ENCODE data around the gene KBTBD2. TPM values are rescaled to one million over a fixed set of nuclear protein-coding genes. Genes with fewer than 3 reads are reported as not detected.
"Not testable (repeated sequence)": the region's sequence is repeated elsewhere in the genome, so short reads cannot be mapped to it uniquely, and the experiment has no call there.

KBTBD2 gene
- total RNA-seq, 1 donor from 2014 or later = 25.3 TPM

DNA sequence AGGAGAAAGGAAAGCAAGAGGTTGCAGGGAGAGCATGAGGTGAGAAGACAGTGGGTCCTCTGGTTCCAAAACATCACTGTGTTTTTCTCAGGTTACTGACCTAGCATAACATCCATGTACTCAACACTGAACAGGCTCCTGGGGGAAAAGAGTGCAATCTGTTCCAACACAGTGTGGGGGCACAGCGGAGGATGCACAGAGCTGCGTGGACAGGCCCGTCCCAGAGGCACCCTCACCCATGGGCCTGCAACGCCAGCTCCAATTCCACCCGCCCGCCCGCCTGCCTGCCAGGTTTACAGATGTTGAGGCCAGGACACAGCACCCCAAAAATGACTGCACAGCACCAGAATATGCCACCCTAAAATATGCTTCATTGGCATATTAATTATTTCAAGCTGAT, 38.8 kb upstream of the KBTBD2 start:
- TF ChIP-seq, protein P1, sequence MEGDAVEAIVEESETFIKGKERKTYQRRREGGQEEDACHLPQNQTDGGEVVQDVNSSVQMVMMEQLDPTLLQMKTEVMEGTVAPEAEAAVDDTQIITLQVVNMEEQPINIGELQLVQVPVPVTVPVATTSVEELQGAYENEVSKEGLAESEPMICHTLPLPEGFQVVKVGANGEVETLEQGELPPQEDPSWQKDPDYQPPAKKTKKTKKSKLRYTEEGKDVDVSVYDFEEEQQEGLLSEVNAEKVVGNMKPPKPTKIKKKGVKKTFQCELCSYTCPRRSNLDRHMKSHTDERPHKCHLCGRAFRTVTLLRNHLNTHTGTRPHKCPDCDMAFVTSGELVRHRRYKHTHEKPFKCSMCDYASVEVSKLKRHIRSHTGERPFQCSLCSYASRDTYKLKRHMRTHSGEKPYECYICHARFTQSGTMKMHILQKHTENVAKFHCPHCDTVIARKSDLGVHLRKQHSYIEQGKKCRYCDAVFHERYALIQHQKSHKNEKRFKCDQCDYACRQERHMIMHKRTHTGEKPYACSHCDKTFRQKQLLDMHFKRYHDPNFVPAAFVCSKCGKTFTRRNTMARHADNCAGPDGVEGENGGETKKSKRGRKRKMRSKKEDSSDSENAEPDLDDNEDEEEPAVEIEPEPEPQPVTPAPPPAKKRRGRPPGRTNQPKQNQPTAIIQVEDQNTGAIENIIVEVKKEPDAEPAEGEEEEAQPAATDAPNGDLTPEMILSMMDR (IDR thresholded peaks at IDR 0.05; ENCODE audit: borderline replicate concordance) = no peak
- Histone ChIP-seq H3K36me3 (peaks cover 66% of the 10 kb centered on the region), H3K27me3 (ENCODE audit: low read depth) (no peaks in the 10 kb centered on the region), H3K27ac (replicated peaks) (no peak overlapping the region), H3K4me1 (peaks cover 4% of the 10 kb centered on the region), H3K4me3 (no peak overlapping the region), H3K9me3 (replicated peaks) (no peaks in the 10 kb centered on the region)
- intact Hi-C loops (cut with micrococcal nuclease) = no loop called here
- DNase-seq = no peak

DNA sequence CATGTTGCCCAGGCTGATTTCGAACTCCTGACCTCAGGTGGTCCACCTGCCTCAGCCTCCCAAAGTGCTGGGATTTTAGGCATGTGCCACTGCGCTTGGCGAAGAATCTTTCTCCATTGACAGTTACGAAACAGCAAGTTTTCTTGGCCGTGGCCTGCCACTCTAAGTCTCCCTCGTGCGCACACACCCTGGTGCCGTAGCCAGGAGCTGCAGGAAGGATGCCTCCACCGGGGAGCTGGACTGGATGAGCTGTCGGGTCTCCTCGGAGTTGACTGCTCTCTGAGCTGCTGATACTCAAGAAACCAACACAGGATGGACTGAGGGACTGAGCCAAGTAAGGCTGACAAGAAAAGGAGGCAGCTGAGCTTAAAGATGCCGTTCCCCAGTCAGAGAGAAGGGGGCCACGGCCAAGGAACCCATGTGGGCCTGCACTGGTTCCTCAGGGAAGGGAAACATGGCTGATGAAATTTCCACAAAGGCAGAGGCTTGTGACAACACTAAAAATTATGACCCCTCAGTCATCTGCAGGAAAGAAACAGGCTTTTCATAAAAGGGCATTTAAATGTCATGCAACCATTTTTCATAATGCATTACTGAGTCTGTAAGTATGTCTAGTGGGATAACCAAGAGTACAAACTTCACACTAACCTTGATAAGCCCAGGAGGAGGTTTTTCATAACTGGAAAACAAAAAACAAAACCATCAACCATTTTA, 38.0 kb upstream of the KBTBD2 start:
- no peak for DNase-seq
- intact Hi-C loops (cut with micrococcal nuclease) = no loop called here
- no peaks in the 10 kb centered on the region for H3K9me3 ChIP-seq (replicated peaks)
- H3K4me1 ChIP-seq = peaks cover 4% of the 10 kb centered on the region
- peaks cover 71% of the 10 kb centered on the region for H3K36me3 ChIP-seq
- TF ChIP-seq, protein P1 (IDR thresholded peaks at IDR 0.05; ENCODE audit: borderline replicate concordance) = no peak
- no peak overlapping the region for H3K4me3 ChIP-seq
- no peaks in the 10 kb centered on the region for H3K27me3 ChIP-seq (ENCODE audit: low read depth)
- no peak overlapping the region for H3K27ac ChIP-seq (replicated peaks)

DNA sequence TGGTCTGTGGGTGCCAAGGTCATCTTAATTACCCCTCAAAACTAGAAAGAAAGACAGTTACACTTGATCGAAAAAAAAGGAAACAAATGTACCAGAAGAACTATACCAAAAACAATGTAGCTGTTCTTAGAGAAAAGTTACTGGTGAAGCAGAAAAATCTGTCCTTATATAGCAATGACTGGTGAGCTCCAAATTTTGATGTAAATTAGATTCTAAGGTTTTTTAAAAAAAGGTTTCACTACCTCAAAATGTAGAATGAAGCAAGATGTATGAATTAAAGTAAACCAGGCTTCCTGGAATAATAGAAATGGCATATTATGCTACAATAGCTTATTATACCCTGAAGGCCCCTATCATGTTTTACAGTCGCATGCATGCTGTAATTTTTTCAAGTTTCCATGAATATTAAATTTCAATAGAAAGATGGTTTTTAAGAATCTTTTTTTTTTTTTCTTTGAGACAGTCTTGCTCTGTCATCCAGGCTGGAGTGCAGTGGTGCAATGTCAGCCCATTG, 37.3 kb upstream of the KBTBD2 start:
- intact Hi-C loops (cut with micrococcal nuclease) = no loop called here
- TF ChIP-seq, protein P1 (IDR thresholded peaks at IDR 0.05; ENCODE audit: borderline replicate concordance) = no peak
- peaks cover 4% of the 10 kb centered on the region for H3K4me1 ChIP-seq
- DNase-seq = no peak
- no peak overlapping the region for H3K4me3 ChIP-seq
- no peaks in the 10 kb centered on the region for H3K27me3 ChIP-seq (ENCODE audit: low read depth)
- no peaks in the 10 kb centered on the region for H3K9me3 ChIP-seq (replicated peaks)
- peaks cover 74% of the 10 kb centered on the region for H3K36me3 ChIP-seq
- no peak overlapping the region for H3K27ac ChIP-seq (replicated peaks)

DNA sequence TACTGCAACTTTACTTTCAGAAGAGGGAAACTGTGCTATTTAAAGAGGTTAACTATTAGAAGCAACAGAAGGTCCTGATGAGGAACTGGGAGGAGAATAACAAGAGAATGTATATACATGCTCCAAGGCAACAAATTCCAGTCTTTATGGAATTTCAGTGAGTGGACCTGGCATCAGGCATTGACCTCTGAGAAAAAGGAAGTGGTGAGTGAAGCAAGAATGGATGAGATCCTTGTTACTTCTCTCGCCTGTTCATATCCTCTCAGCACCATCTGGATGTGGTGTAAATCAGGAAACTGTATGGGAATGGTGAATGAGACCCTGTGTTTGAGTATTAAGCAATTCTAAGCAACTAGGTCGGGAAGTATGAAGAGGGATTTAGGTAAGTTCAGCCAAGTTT, 30.3 kb upstream of the KBTBD2 start:
- Histone ChIP-seq H3K4me1 (no peaks in the 10 kb centered on the region), H3K27me3 (ENCODE audit: low read depth) (no peaks in the 10 kb centered on the region), H3K36me3 (peaks cover 62% of the 10 kb centered on the region), H3K27ac (replicated peaks) (no peak overlapping the region), H3K9me3 (replicated peaks) (no peaks in the 10 kb centered on the region), H3K4me3 (no peak overlapping the region)
- intact Hi-C loops (cut with micrococcal nuclease) = no loop called here
- TF ChIP-seq, protein P1 (IDR thresholded peaks at IDR 0.05; ENCODE audit: borderline replicate concordance) = no peak
- DNase-seq = no peak

DNA sequence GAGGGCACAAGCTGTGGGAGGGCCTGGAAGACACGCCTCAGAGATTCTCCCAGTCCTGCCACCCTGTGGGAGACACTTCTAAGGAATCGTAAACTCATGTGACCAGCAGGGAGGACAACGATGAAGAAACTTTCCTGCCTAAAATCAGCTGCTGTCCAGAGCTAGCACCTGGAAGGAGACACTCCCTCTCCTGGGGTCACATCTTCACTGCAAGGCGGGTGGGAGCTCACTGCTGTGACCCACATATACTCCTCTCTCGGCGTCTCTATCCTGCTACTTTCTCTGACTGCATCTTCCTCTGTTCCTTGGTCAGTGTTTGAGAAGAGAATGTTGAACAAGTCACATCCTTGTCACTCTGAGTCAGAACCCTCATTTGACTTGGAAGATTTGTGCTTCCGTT, 25.4 kb upstream of the KBTBD2 start:
- peaks cover 65% of the 10 kb centered on the region for H3K36me3 ChIP-seq
- H3K9me3 ChIP-seq (replicated peaks); intact Hi-C loops (cut with micrococcal nuclease): not testable (repeated sequence)

DNA sequence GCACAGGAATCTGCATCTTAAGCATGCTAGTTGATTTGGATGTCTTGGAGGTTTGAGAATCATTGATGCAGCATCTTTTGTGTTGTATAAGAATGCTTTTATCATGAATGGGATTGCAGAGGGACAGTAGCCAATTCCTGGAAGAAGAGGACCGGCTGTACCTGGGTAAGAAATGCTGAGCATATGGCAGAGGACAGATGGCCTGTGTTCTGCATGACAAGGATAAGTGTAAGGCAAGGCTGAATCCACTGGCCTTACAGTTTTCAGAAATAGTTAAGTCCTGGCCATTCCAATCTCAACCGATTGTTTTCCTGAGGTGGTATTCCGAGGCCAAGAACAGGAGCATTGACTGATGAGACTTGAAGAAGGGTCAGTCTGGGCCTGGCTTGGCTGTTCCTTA, 24.4 kb upstream of the KBTBD2 start:
- Histone ChIP-seq H3K36me3 (peaks cover 63% of the 10 kb centered on the region), H3K9me3 (replicated peaks) (no peaks in the 10 kb centered on the region)
- intact Hi-C loops (cut with micrococcal nuclease) = no loop called here

More for the DNA sequence above, 25.4 kb upstream of the KBTBD2 start:
- H3K27me3 ChIP-seq (ENCODE audit: low read depth); H3K4me3 ChIP-seq; H3K27ac ChIP-seq (replicated peaks); DNase-seq; H3K4me1 ChIP-seq: not testable (repeated sequence)

More for the DNA sequence above, 24.4 kb upstream of the KBTBD2 start:
- DNase-seq = no peak
- Histone ChIP-seq H3K27ac (replicated peaks) (no peak overlapping the region), H3K4me3 (no peak overlapping the region), H3K27me3 (ENCODE audit: low read depth) (no peaks in the 10 kb centered on the region), H3K4me1 (no peaks in the 10 kb centered on the region)
- TF ChIP-seq, protein P1 (IDR thresholded peaks at IDR 0.05; ENCODE audit: borderline replicate concordance) = no peak
